SK-N-SH (cell line): ENCODE measurements around the gene USP48. TPM values are rescaled to one million over a fixed set of nuclear protein-coding genes. Genes with fewer than 3 reads are reported as not detected.

Experiments
- CTCF ChIA-PET: fragments of 300-600, 350-600 bp; formaldehyde crosslinking; extraction: SDS; loops from one replicate; lab custom pipeline; 2021; lab: Yijun Ruan, JAX
- POLR2A ChIA-PET: fragments of 350-600 bp; sonication (Branson Sonifier 250); formaldehyde crosslinking; extraction: SDS; loops from one replicate; lab custom pipeline; 2020; ENCODE audit warnings: antibody characterized with exemption, inconsistent platforms; lab: Yijun Ruan, JAX
- DNase-seq: peaks from one replicate; pipeline ENCODE4 v3.0.0; 2012
- H2AFZ ChIP-seq: fragments of 200-600 bp; sonication (generic); 2 replicates; pipeline ENCODE4 v1.8.1; 2016; ENCODE audit warnings: antibody characterized with exemption, mild to moderate bottlenecking, low read depth
- H3F3A ChIP-seq: fragments of 200-600 bp; sonication (generic); replicated peaks from 2 replicates; pipeline ENCODE3; 2016; ENCODE audit warnings: antibody characterized with exemption, mild to moderate bottlenecking; ENCODE audit not compliant: insufficient read depth
- H3K27ac ChIP-seq, 2 experiments: fragments of 200-500 bp in 1 of 2; fragments of 200-600 bp in 1 of 2; sonication (Bioruptor generic) in 1 of 2; sonication (generic), shearing (Covaris generic) in 1 of 2; 2 replicates each; pipeline versions ENCODE4 v1.5.1 to v1.6.1; 2014 to 2016; ENCODE audit warnings: low read depth in 2 of 2, inconsistent platforms in 1 of 2, low read length in 1 of 2, mild to moderate bottlenecking in 1 of 2, mixed read lengths in 1 of 2
- H3K27me3 ChIP-seq: fragments of 200-600 bp; sonication (generic), shearing (Covaris generic); 2 replicates; pipeline ENCODE4 v1.6.1; 2016; ENCODE audit warnings: mixed run types; ENCODE audit not compliant: insufficient read depth
- H3K36me3 ChIP-seq, 2 experiments: fragments of 200-500 bp in 1 of 2; fragments of 200-600 bp in 1 of 2; sonication (Bioruptor generic) in 1 of 2; sonication (generic) in 1 of 2; replicated peaks in 1 of 2; 2 replicates each; pipeline versions ENCODE3 to v1.5.1; 2014 to 2016; ENCODE audit warnings: low read length in 1 of 2, mild to moderate bottlenecking in 1 of 2; ENCODE audit not compliant: insufficient read depth in 2 of 2, control insufficient read depth in 1 of 2
- H3K4me1 ChIP-seq, 2 experiments: fragments of 200-500 bp in 1 of 2; fragments of 200-600 bp in 1 of 2; sonication (Bioruptor generic) in 1 of 2; sonication (generic), shearing (Covaris generic) in 1 of 2; 2 replicates each; pipeline versions ENCODE4 v1.5.1 to v1.6.1; 2014 to 2016; ENCODE audit warnings: low read depth in 1 of 2, low read length in 1 of 2, mixed run types in 1 of 2; ENCODE audit not compliant: insufficient read depth in 2 of 2, control insufficient read depth in 1 of 2
- H3K4me2 ChIP-seq: fragments of 200-600 bp; sonication (generic), shearing (Covaris generic); 2 replicates; pipeline ENCODE4 v1.6.1; 2017; ENCODE audit warnings: mixed run types
- H3K4me3 ChIP-seq, 2 experiments: fragments of 200-500 bp in 1 of 2; fragments of 200-600 bp in 1 of 2; sonication (Bioruptor generic) in 1 of 2; sonication (generic), shearing (Covaris generic) in 1 of 2; 2 replicates each; pipeline versions ENCODE4 v1.5.1 to v1.8.1; 2014 to 2016; ENCODE audit warnings: low read depth in 2 of 2, inconsistent platforms in 1 of 2, low read length in 1 of 2, mild to moderate bottlenecking in 1 of 2, mixed read lengths in 1 of 2, moderate library complexity in 1 of 2
- H3K79me2 ChIP-seq: fragments of 200-600 bp; sonication (generic); 2 replicates; pipeline ENCODE4 v1.8.1; 2017; ENCODE audit warnings: mild to moderate bottlenecking; ENCODE audit not compliant: insufficient read depth
- H3K9ac ChIP-seq: fragments of 200-600 bp; sonication (generic); 2 replicates; pipeline ENCODE4 v1.6.1; 2017; ENCODE audit warnings: mixed run types
- H3K9me2 ChIP-seq: fragments of 200-600 bp; sonication (generic); 2 replicates; pipeline ENCODE4 v1.6.1; 2017; ENCODE audit warnings: mixed run types
- H3K9me3 ChIP-seq: fragments of 200-600 bp; sonication (generic); 2 replicates; pipeline ENCODE4 v1.6.1; 2017; ENCODE audit warnings: mixed run types, mild to moderate bottlenecking, moderate library complexity
- H4K20me1 ChIP-seq: fragments of 200-600 bp; sonication (generic); 2 replicates; pipeline ENCODE4 v1.6.1; 2017; ENCODE audit warnings: mild to moderate bottlenecking, mixed run types; ENCODE audit not compliant: insufficient read depth
- CHD2 ChIP-seq: fragments of 150-350 bp; IDR thresholded peaks from 2 replicates; pipeline ENCODE4 v1.6.1; 2018; ENCODE audit warnings: low read length; ENCODE audit not compliant: partially characterized antibody
- ELF1 ChIP-seq: IDR thresholded peaks from 2 replicates; pipeline ENCODE4 v1.4.0; 2012
- EZH2phosphoT487 ChIP-seq: fragments of 200-600 bp; sonication (generic); IDR thresholded peaks from 2 replicates; pipeline ENCODE4 v1.6.1; 2017; ENCODE audit warnings: low read depth, mixed run types, mild to moderate bottlenecking, antibody characterized with exemption, moderate library complexity, borderline replicate concordance
- FOXJ3 ChIP-seq: sonication (generic); formaldehyde crosslinking; IDR thresholded peaks from 2 replicates; pipeline ENCODE4 v1.5.1; 2020; ENCODE audit warnings: mild to moderate bottlenecking, missing genetic modification reagents
- GABPA ChIP-seq: IDR thresholded peaks from 2 replicates; pipeline ENCODE4 v1.4.0; 2012; ENCODE audit warnings: low read depth, mild to moderate bottlenecking
- GATA2 ChIP-seq: sonication (generic); formaldehyde crosslinking; IDR thresholded peaks from 2 replicates; pipeline ENCODE4 v1.5.0; 2020; ENCODE audit warnings: mild to moderate bottlenecking, missing genetic modification reagents
- JUND ChIP-seq: IDR thresholded peaks from 2 replicates; pipeline ENCODE4 v1.4.0; 2012
- MXI1 ChIP-seq: IDR thresholded peaks from 2 replicates; pipeline ENCODE4 v1.6.1; 2012; ENCODE audit warnings: mild to moderate bottlenecking, low read depth, low read length, improper control_type of control experiment
- RAD21 ChIP-seq: IDR thresholded peaks from 2 replicates; pipeline ENCODE4 v1.6.1; 2012; ENCODE audit warnings: mild to moderate bottlenecking, low read length
- RCOR1 ChIP-seq: fragments of 150-350 bp; IDR thresholded peaks from 2 replicates; pipeline ENCODE4 v1.6.1; 2017; ENCODE audit warnings: antibody characterized with exemption, low read length
- RFX5 ChIP-seq: IDR thresholded peaks from 2 replicates; pipeline ENCODE4 v1.6.1; 2012; ENCODE audit warnings: mild to moderate bottlenecking, improper control_type of control experiment, low read length
- SIN3A ChIP-seq: IDR thresholded peaks from 2 replicates; pipeline ENCODE4 v1.6.1; 2012; ENCODE audit warnings: low read depth, mild to moderate bottlenecking, low read length, moderate library complexity, borderline replicate concordance
- TAF1 ChIP-seq: IDR thresholded peaks from 2 replicates; pipeline ENCODE4 v1.6.1; 2012; ENCODE audit warnings: low read depth, mild to moderate bottlenecking, low read length, moderate library complexity, borderline replicate concordance
- TCF12 ChIP-seq: IDR thresholded peaks from 2 replicates; pipeline ENCODE4 v1.4.0; 2012
- TEAD4 ChIP-seq: IDR thresholded peaks from 2 replicates; pipeline ENCODE4 v1.4.0; 2012; ENCODE audit warnings: mild to moderate bottlenecking, borderline replicate concordance; ENCODE audit not compliant: insufficient read depth
- YY1 ChIP-seq: IDR thresholded peaks from 2 replicates; pipeline ENCODE4 v1.4.0; 2012; ENCODE audit warnings: low read depth, mild to moderate bottlenecking
- WGBS: methylation state at CpG from one replicate; pipeline ENCODE4 v1.1.6; 2017; ENCODE audit warnings: low lambda C conversion rate; 5-methylcytosine and 5-hydroxymethylcytosine counted together
- polyA plus RNA-seq, 3 experiments: library from polyadenylated mRNA; depleted of rRNA; stranded (reverse); fragments of >200 nt; gene quantifications; 2 replicates each; pipeline ENCODE4 v1.2.3, GENCODE V29; 2012
- TF ChIP-seq, protein P1 (sequence below): IDR thresholded peaks from 2 replicates; pipeline ENCODE4; 2012
- TF ChIP-seq, protein P2 (sequence below): IDR thresholded peaks from 2 replicates; pipeline ENCODE4 v1.4.0; 2012; ENCODE audit warnings: low read depth, borderline replicate concordance
- TF ChIP-seq, protein P3 (sequence below): IDR thresholded peaks from 2 replicates; pipeline ENCODE4 v1.4.0; 2012; ENCODE audit warnings: low read depth
- TF ChIP-seq, protein P4 (sequence below): fragments of 150-350 bp; IDR thresholded peaks from 2 replicates; pipeline ENCODE4 v1.6.1; 2016; ENCODE audit warnings: mild to moderate bottlenecking, low read depth, low read length

USP48 gene
- polyA plus RNA-seq, 1 of the 3 experiments (the other 2 are of a cell fraction), result 13.6 TPM

DNA sequence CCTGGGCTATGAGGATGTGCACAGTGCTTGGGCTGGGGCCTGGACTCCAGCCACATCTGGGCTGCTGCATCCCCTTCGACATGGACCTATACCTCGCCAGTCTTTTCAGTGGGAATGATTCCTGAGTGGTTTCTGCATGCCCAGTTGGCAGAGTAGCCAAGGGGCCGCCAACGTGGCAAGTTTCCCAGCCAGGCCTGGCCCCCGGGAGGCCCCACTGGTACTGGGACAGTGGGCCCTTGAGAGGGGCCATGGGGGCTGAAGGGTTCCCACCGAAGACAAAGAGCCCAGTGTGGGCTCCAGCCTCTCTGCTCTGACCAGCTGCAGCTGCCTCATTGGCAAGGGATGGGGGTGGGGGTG, 129.2 kb downstream of the USP48 start:
- TF ChIP-seq GATA2 (no peak), TAF1 (no peak), TEAD4 (no peak), FOXJ3 (CRISPR knock-in tag) (no peak), RFX5 (no peak), CHD2 (no peak), MXI1 (no peak), ELF1 (no peak), SIN3A (no peak)
- TF ChIP-seq, protein P1, sequence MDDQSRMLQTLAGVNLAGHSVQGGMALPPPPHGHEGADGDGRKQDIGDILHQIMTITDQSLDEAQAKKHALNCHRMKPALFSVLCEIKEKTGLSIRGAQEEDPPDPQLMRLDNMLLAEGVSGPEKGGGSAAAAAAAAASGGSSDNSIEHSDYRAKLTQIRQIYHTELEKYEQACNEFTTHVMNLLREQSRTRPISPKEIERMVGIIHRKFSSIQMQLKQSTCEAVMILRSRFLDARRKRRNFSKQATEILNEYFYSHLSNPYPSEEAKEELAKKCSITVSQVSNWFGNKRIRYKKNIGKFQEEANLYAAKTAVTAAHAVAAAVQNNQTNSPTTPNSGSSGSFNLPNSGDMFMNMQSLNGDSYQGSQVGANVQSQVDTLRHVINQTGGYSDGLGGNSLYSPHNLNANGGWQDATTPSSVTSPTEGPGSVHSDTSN, result no peak
- TF ChIP-seq, protein P2, sequence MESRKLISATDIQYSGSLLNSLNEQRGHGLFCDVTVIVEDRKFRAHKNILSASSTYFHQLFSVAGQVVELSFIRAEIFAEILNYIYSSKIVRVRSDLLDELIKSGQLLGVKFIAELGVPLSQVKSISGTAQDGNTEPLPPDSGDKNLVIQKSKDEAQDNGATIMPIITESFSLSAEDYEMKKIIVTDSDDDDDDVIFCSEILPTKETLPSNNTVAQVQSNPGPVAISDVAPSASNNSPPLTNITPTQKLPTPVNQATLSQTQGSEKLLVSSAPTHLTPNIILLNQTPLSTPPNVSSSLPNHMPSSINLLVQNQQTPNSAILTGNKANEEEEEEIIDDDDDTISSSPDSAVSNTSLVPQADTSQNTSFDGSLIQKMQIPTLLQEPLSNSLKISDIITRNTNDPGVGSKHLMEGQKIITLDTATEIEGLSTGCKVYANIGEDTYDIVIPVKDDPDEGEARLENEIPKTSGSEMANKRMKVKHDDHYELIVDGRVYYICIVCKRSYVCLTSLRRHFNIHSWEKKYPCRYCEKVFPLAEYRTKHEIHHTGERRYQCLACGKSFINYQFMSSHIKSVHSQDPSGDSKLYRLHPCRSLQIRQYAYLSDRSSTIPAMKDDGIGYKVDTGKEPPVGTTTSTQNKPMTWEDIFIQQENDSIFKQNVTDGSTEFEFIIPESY, result no peak
- TF ChIP-seq, all 33 proteins: peak for 0
- Histone ChIP-seq H3K27ac (no peak overlapping the region), H3K9me2 (no peaks in the 10 kb centered on the region), H3K4me2 (no peak overlapping the region), H3F3A (no peaks in the 10 kb centered on the region), H3K4me1 (peaks cover 0 to 19% of the 10 kb centered on the region in 2 experiments; a peak in 1 of 4 replicates), H4K20me1 (no peaks in the 10 kb centered on the region), H3K9ac (no peak overlapping the region), H3K4me3 (no peak overlapping the region), H3K9me3 (no peaks in the 10 kb centered on the region), H3K27me3 (peaks cover 10% of the 10 kb centered on the region), H3K79me2 (no peaks in the 10 kb centered on the region), H2AFZ (no peak overlapping the region), H3K36me3 (no peaks in the 10 kb centered on the region)
- ChIA-PET POLR2A (no interaction called here), CTCF (interaction anchor here (1.1 to 1.4 kb wide), 2 partner anchors 283 to 384 kb away, joined by 3 to 4 read pairs; no protein-coding TSS in a partner anchor)
- no peak for DNase-seq
- WGBS, result 73% methylated on average over 2 of the region's 6 CpGs

DNA sequence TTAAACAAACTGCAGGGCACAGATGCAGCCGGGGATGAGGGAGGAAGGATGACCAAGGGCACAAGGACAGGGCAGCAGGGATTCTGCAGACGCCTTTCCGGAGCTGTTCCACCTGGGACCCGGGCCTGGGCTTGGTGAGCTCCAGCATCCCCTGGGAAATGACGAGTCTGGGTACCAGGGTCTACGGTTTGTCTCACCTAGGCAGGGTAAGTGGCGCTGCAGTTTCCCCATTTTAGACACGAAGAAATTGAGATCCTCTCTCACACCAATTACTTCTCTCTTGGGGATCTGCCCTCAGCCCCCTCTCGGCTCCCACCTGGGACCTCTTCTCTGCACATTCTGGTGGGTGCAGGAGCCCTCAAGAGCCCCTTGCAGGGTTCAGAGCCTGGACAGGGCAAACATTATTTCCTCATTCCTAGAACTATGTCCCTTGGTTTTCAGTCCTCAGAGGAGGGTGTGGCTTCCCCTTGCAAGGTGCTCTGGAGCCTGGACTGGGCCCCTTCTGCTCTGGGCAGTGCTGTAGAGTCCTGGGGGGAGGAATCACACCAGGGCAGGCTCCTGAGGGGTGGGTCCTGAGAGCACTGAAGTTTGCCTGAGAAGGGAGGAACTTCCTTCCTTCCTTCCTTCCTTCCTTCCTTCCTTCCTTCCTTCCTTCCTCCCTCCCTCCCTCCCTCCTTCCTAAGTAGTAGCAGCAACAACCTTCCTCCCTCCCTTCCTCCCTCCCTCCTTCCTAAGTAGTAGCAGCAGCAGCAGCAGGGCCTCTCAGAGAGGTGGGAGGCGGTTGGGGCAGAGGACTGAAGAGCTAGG, 129.8 kb downstream of the USP48 start:
- H3K4me1 ChIP-seq, result peaks cover 0 to 19% of the 10 kb centered on the region in 2 experiments; a peak in 1 of 4 replicates
- H3K27ac ChIP-seq, result no peak overlapping the region
- DNase-seq, result no peak
- H2AFZ ChIP-seq, result no peak overlapping the region
- no peaks in the 10 kb centered on the region for H3K9me2 ChIP-seq
- no peak overlapping the region for H3K4me3 ChIP-seq
- H3K9ac ChIP-seq, result no peak overlapping the region
- no peaks in the 10 kb centered on the region for H3F3A ChIP-seq
- H3K4me2 ChIP-seq, result no peak overlapping the region
- no peaks in the 10 kb centered on the region for H3K9me3 ChIP-seq
- TF ChIP-seq MXI1 (no peak), JUND (no peak), RCOR1 (no peak), CHD2 (no peak), RAD21 (no peak), EZH2phosphoT487 (no peak), YY1 (no peak), TCF12 (no peak), GABPA (no peak), GATA2 (no peak)
- TF ChIP-seq, protein P1, result no peak
- TF ChIP-seq, protein P3, sequence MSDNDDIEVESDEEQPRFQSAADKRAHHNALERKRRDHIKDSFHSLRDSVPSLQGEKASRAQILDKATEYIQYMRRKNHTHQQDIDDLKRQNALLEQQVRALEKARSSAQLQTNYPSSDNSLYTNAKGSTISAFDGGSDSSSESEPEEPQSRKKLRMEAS, result no peak
- TF ChIP-seq, protein P4, sequence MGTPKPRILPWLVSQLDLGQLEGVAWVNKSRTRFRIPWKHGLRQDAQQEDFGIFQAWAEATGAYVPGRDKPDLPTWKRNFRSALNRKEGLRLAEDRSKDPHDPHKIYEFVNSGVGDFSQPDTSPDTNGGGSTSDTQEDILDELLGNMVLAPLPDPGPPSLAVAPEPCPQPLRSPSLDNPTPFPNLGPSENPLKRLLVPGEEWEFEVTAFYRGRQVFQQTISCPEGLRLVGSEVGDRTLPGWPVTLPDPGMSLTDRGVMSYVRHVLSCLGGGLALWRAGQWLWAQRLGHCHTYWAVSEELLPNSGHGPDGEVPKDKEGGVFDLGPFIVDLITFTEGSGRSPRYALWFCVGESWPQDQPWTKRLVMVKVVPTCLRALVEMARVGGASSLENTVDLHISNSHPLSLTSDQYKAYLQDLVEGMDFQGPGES, result no peak
- TF ChIP-seq, all 33 proteins: peak for 0
- 82% methylated on average over 7 of the region's 10 CpGs for WGBS
- H3K79me2 ChIP-seq, result no peaks in the 10 kb centered on the region
- CTCF ChIA-PET, result interaction anchor here (0.6 to 1.3 kb wide), 4 partner anchors 14 to 283 kb away, joined by 3 to 4 read pairs (median 3); no protein-coding TSS in a partner anchor
- peaks cover 10% of the 10 kb centered on the region for H3K27me3 ChIP-seq
- POLR2A ChIA-PET, result no interaction called here
- H3K36me3 ChIP-seq, result no peaks in the 10 kb centered on the region
- no peaks in the 10 kb centered on the region for H4K20me1 ChIP-seq
